AG09309 (cell line): ENCODE results near the gene ASPSCR1.

Source experiments
- DNase-seq: peaks from one replicate; pipeline ENCODE4 v3.0.0-alpha.2; 2010; ENCODE audit warnings: low read depth
- H3K4me3 ChIP-seq: 2 replicates; pipeline ENCODE4 v1.5.1; 2011; ENCODE audit warnings: mild to moderate bottlenecking, low read depth, low read length, moderate library complexity; ENCODE audit not compliant: control insufficient read depth
- TF ChIP-seq, protein P1 (sequence below): IDR thresholded peaks from 2 replicates; pipeline ENCODE4 v1.5.1; 2011; ENCODE audit warnings: mild to moderate bottlenecking, low read depth, low read length, inconsistent platforms; ENCODE audit not compliant: insufficient read depth, control insufficient read depth; ENCODE audit errors: missing control alignments

The ASPSCR1 gene

DNA sequence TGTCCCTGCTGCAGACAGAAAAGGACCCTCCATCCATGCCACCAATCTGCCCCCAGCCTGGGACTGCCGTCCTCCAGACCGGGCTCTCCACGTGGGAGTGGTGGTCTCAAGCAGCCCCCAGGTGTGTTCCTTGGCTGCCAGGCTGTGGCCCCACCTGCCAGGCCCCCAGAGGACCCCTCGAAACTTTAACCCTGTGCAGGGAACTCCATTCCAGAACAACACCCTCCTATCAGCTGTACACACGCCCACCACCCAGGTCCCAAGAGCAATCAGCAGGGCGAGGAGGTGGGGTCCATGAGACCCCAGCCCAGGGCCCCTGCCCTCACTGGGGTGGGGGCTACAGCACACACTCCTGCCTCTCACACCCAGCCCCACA, 41.7 kb upstream of the ASPSCR1 start:
- no peak for DNase-seq
- TF ChIP-seq, protein P1, sequence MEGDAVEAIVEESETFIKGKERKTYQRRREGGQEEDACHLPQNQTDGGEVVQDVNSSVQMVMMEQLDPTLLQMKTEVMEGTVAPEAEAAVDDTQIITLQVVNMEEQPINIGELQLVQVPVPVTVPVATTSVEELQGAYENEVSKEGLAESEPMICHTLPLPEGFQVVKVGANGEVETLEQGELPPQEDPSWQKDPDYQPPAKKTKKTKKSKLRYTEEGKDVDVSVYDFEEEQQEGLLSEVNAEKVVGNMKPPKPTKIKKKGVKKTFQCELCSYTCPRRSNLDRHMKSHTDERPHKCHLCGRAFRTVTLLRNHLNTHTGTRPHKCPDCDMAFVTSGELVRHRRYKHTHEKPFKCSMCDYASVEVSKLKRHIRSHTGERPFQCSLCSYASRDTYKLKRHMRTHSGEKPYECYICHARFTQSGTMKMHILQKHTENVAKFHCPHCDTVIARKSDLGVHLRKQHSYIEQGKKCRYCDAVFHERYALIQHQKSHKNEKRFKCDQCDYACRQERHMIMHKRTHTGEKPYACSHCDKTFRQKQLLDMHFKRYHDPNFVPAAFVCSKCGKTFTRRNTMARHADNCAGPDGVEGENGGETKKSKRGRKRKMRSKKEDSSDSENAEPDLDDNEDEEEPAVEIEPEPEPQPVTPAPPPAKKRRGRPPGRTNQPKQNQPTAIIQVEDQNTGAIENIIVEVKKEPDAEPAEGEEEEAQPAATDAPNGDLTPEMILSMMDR, result no peak
- peak overlapping the region; percentile 52 for H3K4me3 ChIP-seq

DNA sequence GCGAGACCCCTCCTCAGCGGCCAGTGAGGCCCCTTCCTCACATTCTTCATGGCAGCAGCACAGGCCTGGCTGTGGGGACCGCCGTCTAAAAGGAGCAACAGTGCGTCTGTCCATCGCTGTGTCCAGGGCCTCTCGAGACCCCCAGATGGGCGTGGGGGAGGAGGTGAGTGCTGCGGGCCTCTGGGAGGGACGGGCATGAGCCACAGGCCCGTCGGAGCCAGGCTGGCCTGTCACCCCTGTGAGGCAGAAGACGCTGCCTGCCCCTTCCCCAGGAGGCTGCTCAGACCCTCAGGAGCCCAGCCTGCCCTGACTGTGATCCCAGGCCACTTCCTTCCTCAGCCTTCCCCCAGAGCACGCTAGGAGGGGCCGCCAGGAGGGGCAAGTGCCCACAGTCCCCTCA, 38.2 kb upstream of the ASPSCR1 start:
- no peak overlapping the region for H3K4me3 ChIP-seq
- TF ChIP-seq, protein P1, result no peak
- no peak for DNase-seq

DNA sequence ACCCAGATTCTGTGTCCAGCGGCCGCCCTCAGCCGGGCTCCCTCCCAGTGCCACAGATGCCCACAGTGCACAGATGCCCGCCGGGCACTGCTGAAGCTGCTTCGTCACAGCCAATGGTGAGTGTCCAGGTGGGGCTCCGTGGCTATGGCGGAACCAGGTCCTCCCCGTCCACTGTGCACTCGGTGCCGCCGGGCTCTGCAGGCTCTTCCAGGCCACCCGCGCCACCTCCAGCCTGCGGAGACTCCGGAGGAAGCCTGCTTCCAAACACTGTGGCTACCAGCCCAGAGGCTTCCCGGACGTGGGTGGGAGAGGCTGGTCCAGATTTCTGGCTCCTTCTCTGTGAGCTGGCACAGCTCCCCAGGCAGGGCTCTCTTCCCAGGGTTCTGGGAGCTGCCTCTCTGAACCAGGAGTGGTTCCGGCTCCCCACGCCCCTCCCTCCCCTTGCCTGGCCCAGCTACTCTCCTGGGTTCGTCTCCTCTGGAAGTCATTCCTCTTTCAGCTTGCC, 37.5 kb upstream of the ASPSCR1 start:
- DNase-seq, result no peak
- TF ChIP-seq, protein P1, result no peak
- no peak overlapping the region for H3K4me3 ChIP-seq

DNA sequence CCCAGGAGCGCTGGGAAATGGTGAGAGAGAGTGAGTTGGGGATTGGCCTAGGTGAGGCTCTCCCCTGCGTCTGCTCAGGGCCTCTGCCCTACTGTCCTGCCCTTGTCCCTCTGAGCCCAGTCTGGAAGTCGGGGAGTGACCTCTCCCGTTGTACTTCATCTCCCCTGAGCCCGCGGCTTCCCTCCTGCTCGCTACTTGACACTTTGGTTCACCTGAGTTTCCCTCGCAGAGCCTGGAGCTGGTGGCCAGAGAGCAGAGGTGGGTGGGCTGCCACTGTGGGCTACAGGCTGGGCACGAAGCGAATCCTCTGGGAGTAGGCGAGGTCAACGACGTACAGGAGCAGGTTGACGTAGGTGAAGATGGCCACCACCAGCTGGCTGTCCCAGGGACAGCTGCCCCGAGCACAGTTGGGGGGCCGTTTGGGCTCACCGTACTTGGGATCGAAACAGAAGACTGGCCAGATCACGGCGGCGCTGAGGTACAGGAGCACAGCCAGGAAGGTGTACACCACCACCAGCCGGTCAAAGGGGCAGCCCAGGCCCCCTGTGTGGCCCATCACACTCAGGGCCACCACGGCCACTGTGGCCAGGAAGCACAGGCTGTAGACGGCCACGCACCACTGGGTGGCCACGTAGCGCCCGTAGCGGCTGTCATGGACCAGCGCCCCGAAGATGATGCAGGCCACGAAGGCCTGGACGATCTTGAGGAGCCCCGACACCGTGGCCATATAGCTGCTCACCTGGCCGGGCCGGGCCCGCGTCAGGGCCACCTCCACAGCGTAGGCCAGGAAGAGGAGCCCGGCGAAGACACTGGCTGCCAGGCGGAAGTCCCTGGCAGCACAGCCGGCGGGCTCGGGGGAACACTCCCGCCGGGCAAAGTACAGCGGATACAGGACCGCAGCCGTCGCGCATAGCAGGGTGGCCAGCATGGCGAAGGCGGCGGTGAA, 36.6 kb upstream of the ASPSCR1 start:
- no peak for DNase-seq
- TF ChIP-seq, protein P1, result no peak
- no peak overlapping the region for H3K4me3 ChIP-seq

DNA sequence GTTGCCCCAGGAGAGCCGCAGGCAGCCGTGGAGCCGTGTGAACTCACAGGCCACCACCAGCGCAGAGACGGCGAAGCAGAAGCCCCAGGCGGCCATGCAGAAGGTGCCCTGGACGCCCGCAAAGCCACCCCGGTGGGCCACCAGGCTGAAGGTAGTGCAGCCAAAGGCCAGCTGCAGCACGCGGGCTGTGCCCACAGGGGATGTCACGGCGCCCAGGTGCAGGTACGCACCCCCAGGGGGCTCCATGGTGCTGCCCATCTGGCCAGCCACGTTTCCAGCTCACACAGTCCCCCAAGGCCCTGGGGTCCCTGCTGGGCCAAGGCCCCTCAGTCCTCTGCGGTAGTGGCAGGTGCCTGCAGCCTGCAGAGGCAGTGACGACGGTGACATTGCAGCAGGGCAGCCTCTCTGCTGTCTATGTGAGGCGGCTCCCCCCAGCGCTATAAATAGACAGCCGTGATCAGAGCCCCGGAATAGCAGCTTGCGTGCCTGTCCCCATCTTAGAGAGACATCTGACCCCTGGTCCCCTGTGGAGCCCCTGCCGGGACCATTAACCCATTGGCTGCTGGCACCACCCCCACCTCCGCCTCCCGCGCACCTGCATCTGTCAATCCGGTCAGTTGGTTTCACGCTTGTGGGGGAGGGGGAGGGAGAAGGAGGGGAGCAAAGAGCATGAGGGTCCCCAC, 35.8 kb upstream of the ASPSCR1 start:
- TF ChIP-seq, protein P1, result no peak
- DNase-seq, result no peak
- no peak overlapping the region for H3K4me3 ChIP-seq

DNA sequence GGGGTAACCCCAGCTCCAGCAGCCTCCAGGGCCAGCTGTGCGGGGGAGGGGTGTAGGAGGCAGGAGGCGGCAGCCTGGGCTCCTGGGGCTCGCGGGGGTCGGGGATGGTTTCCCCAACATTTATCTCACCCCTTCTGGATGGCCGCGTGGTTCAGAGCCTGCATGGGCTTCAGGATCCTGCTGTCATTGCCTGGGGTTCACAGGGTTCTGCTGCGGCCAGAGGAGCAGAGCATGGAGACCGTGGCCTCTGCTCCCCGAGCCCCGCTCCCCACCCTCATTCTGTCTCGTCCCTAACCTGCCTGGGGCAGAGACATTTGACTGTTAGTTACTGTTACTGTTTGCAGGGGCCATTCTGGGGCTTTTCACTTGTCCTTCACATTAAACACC, 35.3 kb upstream of the ASPSCR1 start:
- no peak overlapping the region for H3K4me3 ChIP-seq
- TF ChIP-seq, protein P1, result no peak
- no peak for DNase-seq
